GM19240 (cell line): ENCODE results near the gene IFT122.

Experiments
- DNase-seq: peaks from one replicate; pipeline ENCODE4 v3.0.0; 2011; ENCODE audit warnings: low spot score; ENCODE audit not compliant: insufficient read length

The IFT122 gene

GRCh38 chr3:129434140-129434539, 5.9 kb upstream of the IFT122 start:
- DNase-seq = no peak

DNA sequence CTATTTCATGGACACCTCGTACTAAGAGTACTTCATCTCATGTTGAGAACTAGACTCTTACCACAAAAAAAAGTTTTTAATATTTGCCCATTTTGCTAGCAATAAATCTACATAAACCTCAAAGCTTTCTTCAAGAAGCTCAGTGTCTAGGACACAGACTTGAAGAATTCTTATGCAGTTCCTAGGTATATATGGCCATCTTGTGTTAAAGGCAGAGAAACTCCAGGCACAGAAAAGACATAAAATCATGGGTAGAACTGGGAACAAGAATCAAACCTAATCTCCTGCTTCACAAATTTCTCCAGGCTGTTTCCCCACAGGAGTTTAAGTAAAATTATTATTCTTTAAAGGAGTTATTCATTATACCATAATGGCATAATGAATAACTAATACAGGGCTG, 4.7 kb upstream of the IFT122 start:
- no peak for DNase-seq

GRCh38 chr3:129439226-129439816, 703 bp upstream of the IFT122 start:
- DNase-seq = peak; percentile 14

DNA sequence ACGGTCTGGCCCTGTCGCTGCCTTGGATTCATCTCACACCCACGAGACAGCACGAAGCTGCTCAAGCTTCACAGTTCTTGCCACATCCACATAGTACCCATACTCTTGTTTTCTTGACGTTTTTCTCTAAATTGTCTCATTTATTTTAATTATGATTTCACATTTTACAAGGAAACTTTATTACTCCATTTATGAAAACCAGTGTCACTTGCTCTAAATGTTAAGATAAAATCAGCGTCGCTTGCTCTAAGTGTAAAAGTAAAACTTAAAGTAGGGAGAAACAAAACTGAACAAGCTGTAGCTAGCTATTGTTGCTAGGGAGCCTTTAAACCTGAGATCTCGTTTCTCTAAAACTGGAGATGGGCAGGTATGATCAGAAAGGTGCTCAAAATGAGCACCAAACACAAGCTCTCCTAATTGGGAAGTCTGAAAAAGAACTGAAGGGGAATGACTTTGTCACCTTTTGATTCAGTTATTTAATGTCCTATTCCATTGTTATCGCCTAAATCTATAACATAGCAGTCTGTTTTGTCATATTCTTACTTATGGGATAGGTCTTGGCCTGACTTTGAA, 680 bp downstream of the IFT122 start:
- peak; percentile 19 for DNase-seq

DNA sequence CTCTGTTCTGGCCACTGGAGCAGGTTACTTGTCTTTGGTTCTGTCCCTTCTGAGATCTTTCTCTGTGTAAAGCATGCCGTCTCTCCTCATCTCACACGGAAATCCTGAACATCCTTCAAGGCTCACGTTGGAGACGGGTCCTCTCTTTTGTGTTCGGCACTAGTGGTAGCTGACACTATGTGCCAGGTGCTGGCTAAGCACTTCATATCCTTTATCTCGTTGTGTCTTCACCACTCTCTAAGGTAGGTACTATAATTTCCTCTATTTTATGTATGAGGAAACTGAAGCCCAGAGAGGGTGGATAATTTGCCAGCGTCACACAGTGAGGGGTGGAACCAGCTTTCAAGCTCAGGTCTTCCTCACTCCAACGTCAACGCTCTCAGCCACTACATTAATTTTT, 1.2 kb downstream of the IFT122 start:
- no peak for DNase-seq

- DNase-seq = no peak
Observed at GRCh38 chr3:129441782-129442181, 1.8 kb downstream of the IFT122 start.

DNA sequence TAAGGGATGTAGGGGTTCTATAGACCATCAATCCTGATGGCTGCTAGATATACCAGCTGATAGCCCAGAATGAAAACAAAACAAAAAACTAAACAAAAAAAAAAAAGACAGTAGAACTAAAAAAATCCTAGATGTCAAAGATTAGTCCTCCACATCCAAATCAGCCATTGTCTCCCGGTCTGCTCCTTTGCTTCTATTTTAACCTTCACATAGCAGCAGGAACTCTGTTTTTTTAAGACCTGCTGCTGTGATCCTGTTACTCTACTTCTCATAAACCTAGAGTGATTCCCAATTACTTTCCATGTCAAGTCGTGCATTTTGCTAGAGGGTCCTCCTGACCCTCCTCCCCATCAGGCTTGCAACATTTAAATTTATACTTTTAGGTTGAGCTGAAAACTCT, 2.5 kb downstream of the IFT122 start:
- no peak for DNase-seq

GRCh38 chr3:129442947-129443346, 2.9 kb downstream of the IFT122 start:
- DNase-seq = no peak

DNA sequence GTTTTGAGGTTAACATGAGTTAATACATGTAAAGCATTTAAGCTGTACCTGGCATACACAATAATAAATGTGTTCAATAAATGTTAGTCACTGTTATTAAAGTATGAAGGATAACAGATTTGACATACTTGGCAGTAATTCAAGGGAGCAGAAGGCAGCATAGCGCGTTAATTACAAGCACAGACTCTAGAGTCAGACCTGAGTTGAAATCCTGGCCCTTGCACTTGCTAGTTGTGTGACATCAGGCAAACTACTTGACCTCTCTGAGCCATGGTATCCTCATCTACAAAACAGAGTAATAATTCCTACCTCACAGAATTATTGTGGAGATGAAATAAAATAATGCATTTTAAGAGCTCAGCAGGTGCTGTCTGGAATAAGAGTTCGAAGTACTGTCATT, 5.4 kb downstream of the IFT122 start:
- DNase-seq = no peak

GRCh38 chr3:129446926-129447325, 6.9 kb downstream of the IFT122 start:
- no peak for DNase-seq

DNA sequence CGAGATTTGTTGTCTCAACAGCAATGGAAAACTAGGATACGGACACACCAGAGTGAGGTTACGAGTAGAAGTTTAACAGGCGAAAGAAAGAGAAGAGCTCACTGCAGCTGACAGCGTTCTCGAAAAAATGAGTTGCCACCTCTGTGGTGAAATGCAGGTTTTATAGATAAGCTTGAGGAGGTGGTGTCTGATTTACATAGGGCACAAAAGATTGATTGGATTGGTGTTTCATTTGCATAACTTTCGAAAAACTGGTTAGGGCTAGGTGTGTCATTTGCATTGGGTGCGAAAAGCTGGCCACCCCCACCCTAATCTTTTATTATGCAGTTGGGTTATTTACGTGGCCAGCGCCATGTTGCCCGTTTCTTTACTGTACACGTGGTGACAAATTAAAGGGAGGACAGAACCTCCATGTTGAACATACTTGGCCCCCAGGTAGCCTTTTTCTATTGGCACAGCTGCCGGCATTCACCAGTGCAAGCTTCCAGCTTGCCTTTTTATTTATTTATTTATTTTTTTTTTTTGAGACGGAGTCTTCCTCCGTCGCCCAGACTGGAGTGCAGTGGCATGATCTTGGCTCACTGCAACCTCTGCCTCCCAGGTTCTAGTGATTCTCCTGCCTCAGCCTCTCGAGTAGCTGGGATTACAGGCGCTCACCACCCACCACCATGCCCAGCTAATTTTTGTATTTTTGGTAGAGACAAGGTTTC, 8.3 kb downstream of the IFT122 start:
- no peak for DNase-seq

GRCh38 chr3:129449279-129450115, 9.5 kb downstream of the IFT122 start:
- no peak for DNase-seq

DNA sequence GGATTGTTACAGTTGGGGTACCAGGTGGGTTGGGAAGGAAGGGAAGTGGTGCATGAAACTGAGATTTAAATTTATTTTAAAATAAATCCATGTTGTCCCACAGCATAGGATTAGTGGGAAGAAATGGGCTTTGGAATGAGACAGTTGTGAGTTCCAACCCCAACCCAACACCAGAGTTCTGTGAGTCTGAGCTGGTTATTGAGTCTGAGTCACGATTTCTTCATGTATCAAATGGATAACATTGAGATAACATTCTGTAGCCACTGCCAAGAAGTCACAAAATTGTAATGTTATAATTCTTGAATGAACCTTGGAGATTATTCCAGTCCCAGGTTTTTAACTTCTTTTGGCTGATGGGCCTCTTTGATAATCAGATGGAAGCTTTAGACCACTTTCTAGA, 13.7 kb downstream of the IFT122 start:
- no peak for DNase-seq

DNA sequence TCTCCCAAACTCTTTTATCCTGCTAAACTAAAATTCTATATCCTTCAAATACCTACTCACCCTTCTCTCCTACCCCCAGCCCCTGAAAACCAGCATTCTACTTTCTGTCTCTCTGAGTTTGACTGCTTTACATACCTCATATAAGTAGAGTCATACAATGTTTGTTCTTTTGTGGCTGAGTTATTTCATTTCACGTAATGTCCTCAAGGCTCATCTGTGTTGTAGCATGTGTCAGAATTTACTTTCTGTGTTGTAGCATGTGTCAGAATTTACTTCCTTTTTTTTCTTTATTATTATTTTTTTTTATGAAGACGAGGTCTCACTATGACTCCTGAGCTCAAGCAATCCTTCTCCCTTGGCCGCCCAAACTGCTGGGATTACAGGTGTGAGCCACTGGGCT, 20.1 kb downstream of the IFT122 start:
- no peak for DNase-seq

GRCh38 chr3:129460572-129460971, 20.5 kb downstream of the IFT122 start:
- no peak for DNase-seq

- DNase-seq = no peak
Observed at GRCh38 chr3:129461022-129461421, 21.0 kb downstream of the IFT122 start.

- DNase-seq = no peak
Observed at GRCh38 chr3:129461461-129462146, 21.6 kb downstream of the IFT122 start.

GRCh38 chr3:129462361-129462968, 22.4 kb downstream of the IFT122 start:
- no peak for DNase-seq

DNA sequence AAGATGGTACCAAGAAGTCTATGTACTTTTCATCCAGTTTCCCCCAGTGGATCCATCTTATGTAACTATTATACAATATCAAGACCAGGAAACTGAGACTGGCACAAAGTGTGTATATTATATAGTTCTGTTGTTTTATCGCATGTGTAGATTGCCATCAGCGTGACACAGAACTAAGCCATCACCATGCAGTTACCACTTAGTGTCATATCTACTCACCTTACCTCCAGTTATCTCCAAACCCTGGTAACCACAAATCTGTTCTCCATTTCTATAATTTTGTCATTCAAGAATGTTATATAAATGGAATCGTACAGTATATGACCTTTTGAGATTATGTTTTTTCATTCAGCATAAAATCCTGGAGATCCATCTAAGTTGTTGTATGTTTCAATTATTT, 23.1 kb downstream of the IFT122 start:
- no peak for DNase-seq

- DNase-seq = no peak
Observed at GRCh38 chr3:129463716-129464115, 23.7 kb downstream of the IFT122 start.

DNA sequence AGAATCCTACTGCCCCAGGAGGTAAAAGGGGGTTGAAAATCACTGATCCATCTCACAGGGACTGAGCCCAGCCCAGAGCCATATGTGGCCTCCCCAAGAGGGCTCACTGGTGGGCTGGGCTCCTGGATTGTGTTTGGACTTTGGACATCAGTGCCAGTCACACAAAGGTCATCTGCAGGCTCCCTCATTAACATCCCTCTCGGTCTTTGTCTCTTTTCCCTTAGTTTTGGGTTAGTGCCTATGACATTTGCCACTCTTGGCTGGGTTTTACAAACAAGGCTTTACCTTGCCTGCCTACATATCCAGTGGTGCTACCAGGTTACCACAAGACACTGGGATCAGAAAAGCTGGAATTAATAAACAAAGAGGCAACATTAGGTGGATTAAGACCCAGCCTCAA, 27.9 kb downstream of the IFT122 start:
- DNase-seq = no peak
